Epithelial cell of esophagus (primary cell): ENCODE data around the gene ENDOU.

Source experiments
- DNase-seq: peaks from one replicate; pipeline ENCODE4 v3.0.0; 2010; ENCODE audit warnings: low read depth
- H3K4me3 ChIP-seq: 2 replicates; pipeline ENCODE4 v1.5.1; 2011; ENCODE audit warnings: mild to moderate bottlenecking, low read length, control low read depth
- TF ChIP-seq, protein P1 (sequence below): IDR thresholded peaks from 2 replicates; pipeline ENCODE4 v1.5.1; 2011; ENCODE audit warnings: low read depth, mild to moderate bottlenecking, low read length, control low read depth, inconsistent platforms; ENCODE audit not compliant: insufficient read depth; ENCODE audit errors: missing control alignments

ENDOU gene

DNA sequence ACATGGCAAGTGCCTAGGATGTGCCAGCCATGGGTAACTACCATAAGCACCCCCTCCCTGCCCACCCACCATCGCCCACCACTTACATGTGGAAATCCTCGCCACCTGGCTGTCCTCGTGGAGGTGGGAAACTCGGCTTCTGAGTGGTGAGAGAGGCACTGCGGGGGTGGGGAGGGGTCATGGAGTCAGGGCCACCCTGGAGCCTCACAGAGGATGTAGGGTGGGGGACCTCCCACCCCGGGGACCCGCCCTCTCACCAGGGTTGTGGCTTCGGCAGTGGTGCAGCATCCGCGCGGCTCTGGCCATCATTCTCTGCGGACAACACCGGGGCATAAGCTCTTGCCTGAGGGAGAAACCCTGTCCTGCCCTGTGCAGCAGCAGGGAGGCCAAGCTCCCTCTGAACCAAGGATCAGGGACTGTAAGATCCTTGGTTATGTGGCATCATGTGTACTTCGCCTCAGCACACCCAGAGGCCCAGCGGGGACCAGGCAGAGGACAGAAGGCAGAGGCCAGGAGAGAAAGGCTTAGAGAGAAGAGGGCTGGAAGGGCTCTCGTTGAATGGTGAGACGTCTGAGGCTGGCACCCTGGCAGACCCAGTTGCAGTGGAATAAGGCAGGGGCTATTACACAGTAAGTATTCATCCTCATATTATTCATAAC, 12.8 kb upstream of the ENDOU start:
- DNase-seq = no peak
- TF ChIP-seq, protein P1, sequence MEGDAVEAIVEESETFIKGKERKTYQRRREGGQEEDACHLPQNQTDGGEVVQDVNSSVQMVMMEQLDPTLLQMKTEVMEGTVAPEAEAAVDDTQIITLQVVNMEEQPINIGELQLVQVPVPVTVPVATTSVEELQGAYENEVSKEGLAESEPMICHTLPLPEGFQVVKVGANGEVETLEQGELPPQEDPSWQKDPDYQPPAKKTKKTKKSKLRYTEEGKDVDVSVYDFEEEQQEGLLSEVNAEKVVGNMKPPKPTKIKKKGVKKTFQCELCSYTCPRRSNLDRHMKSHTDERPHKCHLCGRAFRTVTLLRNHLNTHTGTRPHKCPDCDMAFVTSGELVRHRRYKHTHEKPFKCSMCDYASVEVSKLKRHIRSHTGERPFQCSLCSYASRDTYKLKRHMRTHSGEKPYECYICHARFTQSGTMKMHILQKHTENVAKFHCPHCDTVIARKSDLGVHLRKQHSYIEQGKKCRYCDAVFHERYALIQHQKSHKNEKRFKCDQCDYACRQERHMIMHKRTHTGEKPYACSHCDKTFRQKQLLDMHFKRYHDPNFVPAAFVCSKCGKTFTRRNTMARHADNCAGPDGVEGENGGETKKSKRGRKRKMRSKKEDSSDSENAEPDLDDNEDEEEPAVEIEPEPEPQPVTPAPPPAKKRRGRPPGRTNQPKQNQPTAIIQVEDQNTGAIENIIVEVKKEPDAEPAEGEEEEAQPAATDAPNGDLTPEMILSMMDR = no peak
- H3K4me3 ChIP-seq = no peak overlapping the region

DNA sequence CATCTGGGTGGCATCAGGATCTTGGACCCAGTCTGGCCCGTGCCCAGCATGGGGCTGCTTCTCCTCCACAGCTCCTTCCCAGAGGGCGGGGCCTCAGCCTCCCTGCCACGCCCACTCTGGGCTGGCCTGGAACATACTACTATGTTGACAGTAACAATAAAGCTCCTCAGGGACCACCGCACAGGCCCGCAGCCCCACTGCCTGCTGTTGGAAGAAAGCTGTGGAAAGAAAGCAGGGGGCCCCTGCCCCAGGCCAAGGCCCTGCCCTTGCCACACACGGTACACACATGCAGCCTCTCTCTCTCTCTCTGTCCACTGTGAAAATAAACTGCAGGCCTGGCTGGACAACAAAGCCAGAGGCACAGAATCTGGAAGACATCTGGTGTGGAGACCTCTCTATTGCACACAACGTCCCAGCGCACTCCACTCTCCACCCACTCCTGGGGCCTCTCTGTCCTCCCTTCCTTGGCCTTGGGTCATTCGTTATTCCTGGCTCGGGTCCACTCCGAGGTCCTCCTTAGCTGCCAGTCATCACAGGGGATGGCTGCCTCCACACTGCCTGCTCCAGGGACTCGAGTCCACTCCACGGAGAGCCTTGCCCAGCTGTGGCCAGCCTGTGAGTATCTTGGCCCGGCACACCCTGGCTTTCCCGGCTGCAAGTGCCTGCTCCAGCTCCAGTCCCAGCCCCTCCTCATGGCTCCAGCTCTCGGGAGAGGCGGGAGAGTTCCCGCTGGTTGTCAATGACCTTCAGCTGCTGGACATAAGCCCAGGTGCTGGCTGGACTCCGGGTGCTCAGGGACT, 11.8 kb upstream of the ENDOU start:
- DNase-seq = no peak
- H3K4me3 ChIP-seq = no peak overlapping the region
- TF ChIP-seq, protein P1 = no peak

DNA sequence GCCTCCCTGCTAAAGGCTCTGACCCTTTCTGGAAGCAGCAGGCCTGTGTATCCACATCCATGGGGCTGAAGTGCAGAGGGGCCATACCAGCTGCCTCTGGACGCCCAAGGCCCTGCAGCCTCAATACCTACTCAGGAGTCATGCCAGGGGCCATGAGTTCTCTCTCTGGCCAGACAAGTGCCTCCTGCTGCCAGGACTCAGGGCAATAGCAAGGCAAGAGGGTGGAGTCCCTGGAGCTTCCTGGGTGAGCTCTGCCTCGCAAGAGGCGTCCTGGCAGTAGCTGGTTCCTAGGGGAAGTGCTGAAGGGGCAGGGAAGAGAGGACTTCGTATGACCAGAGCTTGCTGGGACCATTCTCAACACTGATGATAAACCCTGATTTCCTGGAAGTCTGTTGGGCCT, 10.9 kb upstream of the ENDOU start:
- TF ChIP-seq, protein P1 = no peak
- no peak overlapping the region for H3K4me3 ChIP-seq
- DNase-seq = no peak

DNA sequence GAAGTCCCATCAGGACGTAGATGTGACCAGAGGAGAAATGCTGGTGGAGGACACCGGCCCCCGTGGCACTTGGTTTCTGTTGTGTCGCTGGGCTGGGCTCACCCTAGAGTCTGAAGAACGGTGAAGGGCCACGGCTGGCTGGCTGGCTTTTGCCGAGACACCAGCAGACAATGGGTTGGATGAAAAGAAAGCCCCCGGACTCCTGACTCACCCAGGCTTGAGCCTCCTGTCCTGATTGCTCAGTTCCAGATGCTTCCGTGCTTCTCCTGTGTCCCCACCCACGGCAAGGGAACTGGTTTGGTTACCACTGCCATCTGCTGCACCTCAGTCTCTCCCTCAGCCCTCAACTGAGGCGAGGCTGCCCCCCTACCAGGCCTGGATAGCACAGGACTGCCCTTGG, 10.4 kb upstream of the ENDOU start:
- peak; percentile 68 for DNase-seq
- TF ChIP-seq, protein P1 = no peak
- H3K4me3 ChIP-seq = no peak overlapping the region

DNA sequence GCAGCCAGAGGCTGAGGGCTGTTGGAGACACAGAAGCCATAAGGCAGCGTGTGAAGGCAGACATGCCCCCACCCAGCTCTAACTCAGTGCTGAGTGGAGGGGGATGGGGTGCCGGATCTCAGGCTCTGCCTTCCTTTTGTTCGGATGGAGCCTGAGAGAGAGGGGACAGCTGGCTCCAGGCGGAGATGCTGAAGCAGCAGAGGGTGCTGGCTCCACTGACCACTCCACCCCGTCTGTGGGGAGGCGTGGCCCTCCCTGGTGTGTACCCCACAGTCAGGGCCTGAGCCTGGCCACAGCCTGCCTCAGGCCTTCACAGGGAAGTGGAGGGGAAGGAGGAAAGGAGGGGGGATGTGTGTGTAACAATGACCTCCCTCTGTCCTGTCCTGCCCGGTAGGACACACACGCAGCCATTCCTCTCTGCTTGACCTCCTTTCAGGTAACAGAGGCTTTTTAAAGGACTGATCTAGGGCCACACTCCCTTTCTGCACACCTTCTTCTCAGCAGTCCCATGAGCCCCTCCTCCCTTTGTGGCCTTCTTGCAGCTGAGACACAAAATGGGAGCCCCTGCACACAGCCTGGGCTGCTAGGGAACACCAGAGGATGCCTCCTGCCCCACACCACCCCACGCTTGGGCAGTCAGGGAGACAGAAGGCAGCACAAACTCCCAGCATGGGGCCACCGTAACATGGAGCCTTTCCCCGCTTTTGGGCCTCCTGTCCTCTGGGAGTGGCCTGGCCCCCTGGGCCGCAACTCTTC, 9.6 kb upstream of the ENDOU start:
- TF ChIP-seq, protein P1 = no peak
- H3K4me3 ChIP-seq = no peak overlapping the region
- DNase-seq = no peak

DNA sequence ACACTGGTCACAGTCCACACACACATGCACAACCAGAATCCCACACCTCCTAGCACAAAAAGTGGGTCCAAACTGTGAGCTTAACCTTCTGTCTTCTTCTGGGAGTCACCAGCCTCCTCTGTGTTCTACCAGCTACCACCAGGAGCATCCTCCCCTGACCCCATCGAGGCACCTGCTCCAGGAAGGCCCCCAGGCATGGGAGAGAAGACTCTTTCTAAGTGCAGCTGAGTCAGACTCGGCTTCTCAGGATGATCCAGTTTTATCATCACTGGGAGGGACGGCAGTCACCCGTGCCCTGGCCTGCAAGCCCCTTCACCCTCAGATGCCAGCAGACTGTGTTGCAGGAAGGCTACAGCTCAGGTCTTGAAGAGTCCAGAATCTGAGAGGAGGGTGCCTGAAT, 7.9 kb upstream of the ENDOU start:
- no peak for DNase-seq
- no peak overlapping the region for H3K4me3 ChIP-seq

More for the DNA sequence above, 7.9 kb upstream of the ENDOU start:
- TF ChIP-seq, protein P1 = no peak
